Upper lobe of left lung (tissue), 4 donors: ENCODE data around the gene IFI30.

Experiments
- POLR2A ChIP-seq, 4 donors: fragments of 450-650 bp; IDR thresholded peaks; one replicate each; pipeline ENCODE4 v1.5.1; 2016 to 2017; ENCODE audit warnings: antibody characterized with exemption in 4 of 4, mild to moderate bottlenecking in 2 of 4
- TF ChIP-seq, protein P1 (sequence below), 6 experiments: fragments of 450-650 bp in 4 of 6; fragments of 200-600 bp in 2 of 6; sonication (generic) in 2 of 6; IDR thresholded peaks; one replicate each; pipeline ENCODE4 v1.5.1; 2016 to 2019; ENCODE audit warnings: antibody characterized with exemption in 6 of 6

- TF ChIP-seq, protein P1, sequence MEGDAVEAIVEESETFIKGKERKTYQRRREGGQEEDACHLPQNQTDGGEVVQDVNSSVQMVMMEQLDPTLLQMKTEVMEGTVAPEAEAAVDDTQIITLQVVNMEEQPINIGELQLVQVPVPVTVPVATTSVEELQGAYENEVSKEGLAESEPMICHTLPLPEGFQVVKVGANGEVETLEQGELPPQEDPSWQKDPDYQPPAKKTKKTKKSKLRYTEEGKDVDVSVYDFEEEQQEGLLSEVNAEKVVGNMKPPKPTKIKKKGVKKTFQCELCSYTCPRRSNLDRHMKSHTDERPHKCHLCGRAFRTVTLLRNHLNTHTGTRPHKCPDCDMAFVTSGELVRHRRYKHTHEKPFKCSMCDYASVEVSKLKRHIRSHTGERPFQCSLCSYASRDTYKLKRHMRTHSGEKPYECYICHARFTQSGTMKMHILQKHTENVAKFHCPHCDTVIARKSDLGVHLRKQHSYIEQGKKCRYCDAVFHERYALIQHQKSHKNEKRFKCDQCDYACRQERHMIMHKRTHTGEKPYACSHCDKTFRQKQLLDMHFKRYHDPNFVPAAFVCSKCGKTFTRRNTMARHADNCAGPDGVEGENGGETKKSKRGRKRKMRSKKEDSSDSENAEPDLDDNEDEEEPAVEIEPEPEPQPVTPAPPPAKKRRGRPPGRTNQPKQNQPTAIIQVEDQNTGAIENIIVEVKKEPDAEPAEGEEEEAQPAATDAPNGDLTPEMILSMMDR (IDR thresholded peaks at IDR 0.05), result peak in 2 of 6 experiments; percentile 15 to 27
- TF ChIP-seq POLR2A (IDR thresholded peaks at IDR 0.05), result no peak
Observed at GRCh38 chr19:18202778-18203407, 29.3 kb downstream of the IFI30 start.
